Measurements from ENCODE around the gene ATP6V0C. TPM values are rescaled to one million over a fixed set of nuclear protein-coding genes. Genes with fewer than 3 reads are reported as not detected.

ATP6V0C gene
- total RNA-seq, 1 experiment from 2014 or later = 212 TPM

GRCh38 chr16:2477327-2477726 lies 36.4 kb upstream of the ATP6V0C start:
- ChIA-PET CTCF (interaction anchor here (0.8 to 1.7 kb wide), 2 partner anchors 19 to 24 kb away, joined by 3 to 9 read pairs; no protein-coding TSS in a partner anchor), POLR2A (no interaction called here)
- no peaks in the 10 kb centered on the region for H3K36me3 Mint-ChIP-seq
- peaks cover 8% of the 10 kb centered on the region for H3K4me1 Mint-ChIP-seq
- TF ChIP-seq KAT7 (CRISPR knock-in tag; IDR thresholded peaks at IDR 0.05; ENCODE audit: borderline replicate concordance) (no peak), MXD4 (CRISPR knock-in tag; IDR thresholded peaks at IDR 0.05; ENCODE audit: borderline replicate concordance) (no peak), AR (CRISPR knock-in tag; IDR thresholded peaks at IDR 0.05) (no peak), SMAD3 (CRISPR knock-in tag; IDR thresholded peaks at IDR 0.05; ENCODE audit: borderline replicate concordance) (no peak)
- no peaks in the 10 kb centered on the region for H3K9me3 Mint-ChIP-seq
- peaks cover 19% of the 10 kb centered on the region for H3K27me3 Mint-ChIP-seq (ENCODE audit: low read depth)
- H3K4me3 Mint-ChIP-seq = no peak overlapping the region
- peak overlapping the region; percentile 87; the same call in 1 of the 2 replicates for H3K27ac Mint-ChIP-seq
- no peak for DNase-seq (ENCODE audit: low spot score)
- no peak for ATAC-seq

- no peaks in the 10 kb centered on the region for H3K9me3 Mint-ChIP-seq
- H3K36me3 Mint-ChIP-seq = no peaks in the 10 kb centered on the region
- ATAC-seq = no peak
- peaks cover 4% of the 10 kb centered on the region for H3K4me1 Mint-ChIP-seq
- ChIA-PET POLR2A (no interaction called here), CTCF (no interaction called here)
- TF ChIP-seq SOX15 (CRISPR knock-in tag; IDR thresholded peaks at IDR 0.05) (no peak), HMGA2 (CRISPR knock-in tag; IDR thresholded peaks at IDR 0.05) (no peak), SP1 (CRISPR knock-in tag; conservative IDR thresholded peaks at IDR 0.05) (no peak), TEAD4 (CRISPR knock-in tag; IDR thresholded peaks at IDR 0.05) (no peak), JUN (CRISPR knock-in tag; IDR thresholded peaks at IDR 0.05) (no peak), ATF3 (CRISPR knock-in tag; conservative IDR thresholded peaks at IDR 0.05) (no peak), ATF1 (CRISPR knock-in tag; IDR thresholded peaks at IDR 0.05) (no peak), TEAD1 (CRISPR knock-in tag; IDR thresholded peaks at IDR 0.05) (no peak), AR (CRISPR knock-in tag; IDR thresholded peaks at IDR 0.05) (no peak), ZNF532 (CRISPR knock-in tag; IDR thresholded peaks at IDR 0.05; ENCODE audit: borderline replicate concordance) (no peak), CREB1 (CRISPR knock-in tag; IDR thresholded peaks at IDR 0.05) (no peak), ZMAT4 (CRISPR knock-in tag; IDR thresholded peaks at IDR 0.05) (no peak), RELA (CRISPR knock-in tag; IDR thresholded peaks at IDR 0.05; ENCODE audit: borderline replicate concordance) (no peak), GTF2I (CRISPR knock-in tag; conservative IDR thresholded peaks at IDR 0.05) (no peak), JAZF1 (CRISPR knock-in tag; IDR thresholded peaks at IDR 0.05) (no peak)
- TF ChIP-seq, protein P1, sequence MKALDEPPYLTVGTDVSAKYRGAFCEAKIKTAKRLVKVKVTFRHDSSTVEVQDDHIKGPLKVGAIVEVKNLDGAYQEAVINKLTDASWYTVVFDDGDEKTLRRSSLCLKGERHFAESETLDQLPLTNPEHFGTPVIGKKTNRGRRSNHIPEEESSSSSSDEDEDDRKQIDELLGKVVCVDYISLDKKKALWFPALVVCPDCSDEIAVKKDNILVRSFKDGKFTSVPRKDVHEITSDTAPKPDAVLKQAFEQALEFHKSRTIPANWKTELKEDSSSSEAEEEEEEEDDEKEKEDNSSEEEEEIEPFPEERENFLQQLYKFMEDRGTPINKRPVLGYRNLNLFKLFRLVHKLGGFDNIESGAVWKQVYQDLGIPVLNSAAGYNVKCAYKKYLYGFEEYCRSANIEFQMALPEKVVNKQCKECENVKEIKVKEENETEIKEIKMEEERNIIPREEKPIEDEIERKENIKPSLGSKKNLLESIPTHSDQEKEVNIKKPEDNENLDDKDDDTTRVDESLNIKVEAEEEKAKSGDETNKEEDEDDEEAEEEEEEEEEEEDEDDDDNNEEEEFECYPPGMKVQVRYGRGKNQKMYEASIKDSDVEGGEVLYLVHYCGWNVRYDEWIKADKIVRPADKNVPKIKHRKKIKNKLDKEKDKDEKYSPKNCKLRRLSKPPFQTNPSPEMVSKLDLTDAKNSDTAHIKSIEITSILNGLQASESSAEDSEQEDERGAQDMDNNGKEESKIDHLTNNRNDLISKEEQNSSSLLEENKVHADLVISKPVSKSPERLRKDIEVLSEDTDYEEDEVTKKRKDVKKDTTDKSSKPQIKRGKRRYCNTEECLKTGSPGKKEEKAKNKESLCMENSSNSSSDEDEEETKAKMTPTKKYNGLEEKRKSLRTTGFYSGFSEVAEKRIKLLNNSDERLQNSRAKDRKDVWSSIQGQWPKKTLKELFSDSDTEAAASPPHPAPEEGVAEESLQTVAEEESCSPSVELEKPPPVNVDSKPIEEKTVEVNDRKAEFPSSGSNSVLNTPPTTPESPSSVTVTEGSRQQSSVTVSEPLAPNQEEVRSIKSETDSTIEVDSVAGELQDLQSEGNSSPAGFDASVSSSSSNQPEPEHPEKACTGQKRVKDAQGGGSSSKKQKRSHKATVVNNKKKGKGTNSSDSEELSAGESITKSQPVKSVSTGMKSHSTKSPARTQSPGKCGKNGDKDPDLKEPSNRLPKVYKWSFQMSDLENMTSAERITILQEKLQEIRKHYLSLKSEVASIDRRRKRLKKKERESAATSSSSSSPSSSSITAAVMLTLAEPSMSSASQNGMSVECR (CRISPR knock-in tag; IDR thresholded peaks at IDR 0.05; ENCODE audit: borderline replicate concordance) = no peak
- TF ChIP-seq, protein P2, sequence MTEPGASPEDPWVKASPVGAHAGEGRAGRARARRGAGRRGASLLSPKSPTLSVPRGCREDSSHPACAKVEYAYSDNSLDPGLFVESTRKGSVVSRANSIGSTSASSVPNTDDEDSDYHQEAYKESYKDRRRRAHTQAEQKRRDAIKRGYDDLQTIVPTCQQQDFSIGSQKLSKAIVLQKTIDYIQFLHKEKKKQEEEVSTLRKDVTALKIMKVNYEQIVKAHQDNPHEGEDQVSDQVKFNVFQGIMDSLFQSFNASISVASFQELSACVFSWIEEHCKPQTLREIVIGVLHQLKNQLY (CRISPR knock-in tag; IDR thresholded peaks at IDR 0.05) = no peak
- no peak overlapping the region for H3K27ac Mint-ChIP-seq
- no peak overlapping the region for H3K4me3 Mint-ChIP-seq
- peaks cover 9% of the 10 kb centered on the region for H3K27me3 Mint-ChIP-seq (ENCODE audit: low read depth)
- no peak for DNase-seq (ENCODE audit: low spot score)
These were observed 35.5 kb upstream of the ATP6V0C start for GRCh38 chr16:2478279-2478678.
